ENCODE data around the gene CCDC92B.
"Not testable (repeated sequence)": the region's sequence is repeated elsewhere in the genome, so short reads cannot be mapped to it uniquely, and the experiment has no call there.

Gene CCDC92B

GRCh38 chr17:2684549-2684948, 64.9 kb downstream of the CCDC92B start:
- H3K4me3 ChIP-seq (ENCODE audit: low read length) = no peak overlapping the region
- DNase-seq (ENCODE audit: low read depth) = no peak
- no peak for TF ChIP-seq CTCF (conservative IDR thresholded peaks at IDR 0.05; ENCODE audit: low read length)

DNA sequence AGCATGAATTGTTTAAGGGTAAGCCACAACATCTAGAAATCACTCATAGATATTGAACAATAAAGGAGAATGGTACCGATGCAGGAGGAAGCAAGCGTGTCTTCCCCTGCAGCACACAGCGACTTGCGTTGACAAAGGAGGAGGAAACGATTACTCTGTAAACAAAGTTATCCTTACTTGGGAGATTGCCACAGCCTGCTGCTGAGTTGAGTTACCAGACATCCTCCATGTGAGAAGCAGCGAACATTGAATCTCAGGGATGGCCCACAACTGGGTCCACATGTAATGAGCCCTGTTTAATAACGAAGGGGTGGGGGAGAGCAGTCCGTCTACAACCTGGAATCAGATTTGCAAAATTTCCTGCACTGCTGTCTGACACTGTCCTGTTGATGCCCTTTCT, 65.5 kb downstream of the CCDC92B start:
- H3K4me3 ChIP-seq (ENCODE audit: low read length) = no peak overlapping the region
- no peak for DNase-seq (ENCODE audit: low read depth)
- no peak for TF ChIP-seq CTCF (conservative IDR thresholded peaks at IDR 0.05; ENCODE audit: low read length)

GRCh38 chr17:2682176-2682938, 67.1 kb downstream of the CCDC92B start:
- TF ChIP-seq CTCF (conservative IDR thresholded peaks at IDR 0.05; ENCODE audit: low read length) = no peak
- no peak for DNase-seq (ENCODE audit: low read depth)
- H3K4me3 ChIP-seq (ENCODE audit: low read length) = no peak overlapping the region

- no peak for TF ChIP-seq CTCF (conservative IDR thresholded peaks at IDR 0.05; ENCODE audit: low read length)
- no peak overlapping the region for H3K4me3 ChIP-seq (ENCODE audit: low read length)
- no peak for DNase-seq (ENCODE audit: low read depth)
These were observed 67.8 kb downstream of the CCDC92B start for GRCh38 chr17:2681650-2682049.

GRCh38 chr17:2680961-2681360, 68.5 kb downstream of the CCDC92B start:
- H3K4me3 ChIP-seq (ENCODE audit: low read length) = no peak overlapping the region
- TF ChIP-seq CTCF (conservative IDR thresholded peaks at IDR 0.05; ENCODE audit: low read length) = no peak
- no peak for DNase-seq (ENCODE audit: low read depth)

- DNase-seq (ENCODE audit: low read depth); H3K4me3 ChIP-seq (ENCODE audit: low read length): not testable (repeated sequence)
These were observed 70.2 kb downstream of the CCDC92B start for GRCh38 chr17:2679247-2679646.
